C4-2B (cell line): ENCODE results near the gene KLHL8.

Source experiments
- CTCF ChIP-seq: fragments of 450-650 bp; conservative IDR thresholded peaks from 2 replicates; pipeline ENCODE4 v1.5.1; 2017; ENCODE audit warnings: mild to moderate bottlenecking
- ZFX ChIP-seq: fragments of 450-650 bp; IDR thresholded peaks from 2 replicates; pipeline ENCODE4 v1.6.1; 2017

DNA sequence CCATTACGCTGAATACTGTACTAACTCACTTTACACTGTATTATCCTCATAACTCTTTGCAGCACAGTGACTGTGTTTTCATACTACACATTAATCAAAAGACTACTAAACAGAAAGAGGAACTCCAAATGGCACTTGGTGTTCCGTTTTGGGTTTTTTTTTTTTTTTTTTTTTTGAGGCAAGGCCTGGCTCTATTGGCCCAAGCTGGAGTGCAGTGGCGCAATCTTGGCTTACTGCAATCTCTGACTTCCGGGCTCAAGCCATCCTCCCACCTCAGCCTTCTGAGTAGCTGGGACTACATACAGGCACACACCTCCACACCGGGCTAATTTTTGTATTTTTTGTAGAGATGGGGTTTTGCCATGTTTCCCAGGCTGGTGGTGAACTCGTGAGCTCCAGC is 10.7 kb downstream of the KLHL8 start:
- TF ChIP-seq CTCF (no peak), ZFX (no peak)
